ENCODE measurements around the gene RAB3C. TPM values are rescaled to one million over a fixed set of nuclear protein-coding genes. Genes with fewer than 3 reads are reported as not detected.

RAB3C gene
- total RNA-seq, 2 donors from 2014 or later = 0.41 to 2.8 TPM

- no peak for ATAC-seq (ENCODE audit: insufficient number of reproducible peaks, low FRiP score, low read depth)
- Histone ChIP-seq H3K9me3 (no peaks in the 10 kb centered on the region), H3K27ac (no peak overlapping the region), H3K4me1 (ENCODE audit: control insufficient read depth in 1 of 2, low read depth in 2 of 2) (no peaks in the 10 kb centered on the region), H3K36me3 (no peaks in the 10 kb centered on the region), H3K27me3 (replicated peaks; ENCODE audit: insufficient read depth) (no peaks in the 10 kb centered on the region), H3K4me3 (no peak overlapping the region)
- no peak for DNase-seq (ENCODE audit: low spot score)
- TF ChIP-seq CTCF (IDR thresholded peaks at IDR 0.05) = no peak
Observed at GRCh38 chr5:58629271-58630159, 46.6 kb downstream of the RAB3C start.

GRCh38 chr5:58631895-58632294, 49.0 kb downstream of the RAB3C start:
- H3K4me3 ChIP-seq = no peak overlapping the region
- DNase-seq (ENCODE audit: low spot score) = no peak
- H3K36me3 ChIP-seq = no peaks in the 10 kb centered on the region
- no peak overlapping the region for H3K27ac ChIP-seq
- ATAC-seq (ENCODE audit: insufficient number of reproducible peaks, low FRiP score, low read depth) = no peak
- TF ChIP-seq CTCF (IDR thresholded peaks at IDR 0.05) = no peak
- no peaks in the 10 kb centered on the region for H3K27me3 ChIP-seq (replicated peaks; ENCODE audit: insufficient read depth)
- H3K4me1 ChIP-seq (ENCODE audit: control insufficient read depth in 1 of 2, low read depth in 2 of 2) = no peaks in the 10 kb centered on the region
- no peaks in the 10 kb centered on the region for H3K9me3 ChIP-seq

GRCh38 chr5:58635416-58635815, 52.5 kb downstream of the RAB3C start:
- H3K27ac ChIP-seq = no peak overlapping the region
- H3K27me3 ChIP-seq (replicated peaks; ENCODE audit: insufficient read depth) = no peaks in the 10 kb centered on the region
- DNase-seq (ENCODE audit: low spot score) (no peak), ATAC-seq (ENCODE audit: insufficient number of reproducible peaks, low FRiP score, low read depth) (no peak)
- no peaks in the 10 kb centered on the region for H3K9me3 ChIP-seq
- H3K36me3 ChIP-seq = no peaks in the 10 kb centered on the region
- no peaks in the 10 kb centered on the region for H3K4me1 ChIP-seq (ENCODE audit: control insufficient read depth in 1 of 2, low read depth in 2 of 2)
- no peak for TF ChIP-seq CTCF (IDR thresholded peaks at IDR 0.05)
- H3K4me3 ChIP-seq = no peak overlapping the region

GRCh38 chr5:58640011-58640410, 57.1 kb downstream of the RAB3C start:
- no peak for DNase-seq (ENCODE audit: low spot score)
- no peaks in the 10 kb centered on the region for H3K27me3 ChIP-seq (replicated peaks; ENCODE audit: insufficient read depth)
- ATAC-seq (ENCODE audit: insufficient number of reproducible peaks, low FRiP score, low read depth) = no peak
- H3K4me3 ChIP-seq = no peak overlapping the region
- H3K27ac ChIP-seq = no peak overlapping the region
- no peaks in the 10 kb centered on the region for H3K4me1 ChIP-seq (ENCODE audit: control insufficient read depth in 1 of 2, low read depth in 2 of 2)
- TF ChIP-seq CTCF (IDR thresholded peaks at IDR 0.05) = no peak
- H3K9me3 ChIP-seq = no peaks in the 10 kb centered on the region
- H3K36me3 ChIP-seq = no peaks in the 10 kb centered on the region

GRCh38 chr5:58641533-58641932, 58.7 kb downstream of the RAB3C start:
- Histone ChIP-seq H3K4me3 (no peak overlapping the region), H3K4me1 (ENCODE audit: control insufficient read depth in 1 of 2, low read depth in 2 of 2) (no peaks in the 10 kb centered on the region), H3K36me3 (no peaks in the 10 kb centered on the region), H3K27me3 (replicated peaks; ENCODE audit: insufficient read depth) (no peaks in the 10 kb centered on the region), H3K27ac (no peak overlapping the region), H3K9me3 (no peaks in the 10 kb centered on the region)
- TF ChIP-seq CTCF (IDR thresholded peaks at IDR 0.05) = no peak
- DNase-seq (ENCODE audit: low spot score) = no peak
- no peak for ATAC-seq (ENCODE audit: insufficient number of reproducible peaks, low FRiP score, low read depth)
